Osteoblast (primary cell): ENCODE measurements around the gene FIP1L1. TPM values are rescaled to one million over a fixed set of nuclear protein-coding genes. Genes with fewer than 3 reads are reported as not detected.

Experiments
- DNase-seq: peaks from one replicate; pipeline ENCODE4 v3.0.0; 2011; ENCODE audit warnings: low spot score, mixed read lengths; ENCODE audit not compliant: insufficient read length; ENCODE audit errors: missing footprints
- H2AFZ ChIP-seq: 2 replicates; pipeline ENCODE4 v1.6.0; 2011; ENCODE audit warnings: mild to moderate bottlenecking, low read length
- H3K27ac ChIP-seq: 2 replicates; pipeline ENCODE4 v1.5.1; 2011; ENCODE audit warnings: mild to moderate bottlenecking, low read depth, low read length, moderate library complexity
- H3K27me3 ChIP-seq: 2 replicates; pipeline ENCODE4 v1.6.0; 2012; ENCODE audit warnings: mild to moderate bottlenecking, control low read depth, inconsistent platforms, low read length, moderate library complexity; ENCODE audit not compliant: insufficient read depth
- H3K36me3 ChIP-seq: 2 replicates; pipeline ENCODE4 v1.5.1; 2011; ENCODE audit warnings: mild to moderate bottlenecking, low read length, control low read depth, moderate library complexity; ENCODE audit not compliant: insufficient read depth
- H3K4me1 ChIP-seq: 2 replicates; pipeline ENCODE4 v1.5.1; 2011; ENCODE audit warnings: mild to moderate bottlenecking, low read length, control low read depth, moderate library complexity; ENCODE audit not compliant: insufficient read depth
- H3K4me2 ChIP-seq: 2 replicates; pipeline ENCODE4 v1.6.0; 2011; ENCODE audit warnings: mild to moderate bottlenecking, low read length; ENCODE audit not compliant: insufficient read depth
- H3K4me3 ChIP-seq: fragments of 200-600 bp; sonication (generic); 3 replicates; pipeline ENCODE4 v1.5.1; 2012; ENCODE audit warnings: mild to moderate bottlenecking, low read length, inconsistent platforms; ENCODE audit not compliant: insufficient read depth
- H3K79me2 ChIP-seq: 2 replicates; pipeline ENCODE4 v1.6.0; 2012; ENCODE audit warnings: mild to moderate bottlenecking, low read length, control low read depth, inconsistent platforms; ENCODE audit not compliant: insufficient read depth
- H3K9me3 ChIP-seq: 2 replicates; pipeline ENCODE4 v1.5.1; 2011; ENCODE audit warnings: low read depth, low read length, control low read depth
- H4K20me1 ChIP-seq: 2 replicates; pipeline ENCODE4 v1.6.0; 2012; ENCODE audit warnings: mild to moderate bottlenecking, low read length, control low read depth; ENCODE audit not compliant: insufficient read depth
- CTCF ChIP-seq: IDR thresholded peaks from 2 replicates; pipeline ENCODE4 v1.5.1; 2011; ENCODE audit warnings: mild to moderate bottlenecking, low read depth, low read length, moderate library complexity; ENCODE audit errors: extremely low read depth
- total RNA-seq: library from RNA; depleted of rRNA; stranded (reverse); fragments of >200 nt; gene quantifications from 2 replicates; pipeline ENCODE4 v1.2.3, GENCODE V29; 2012

Gene FIP1L1
- total RNA-seq, 1 donor = 78.2 TPM

GRCh38 chr4:53431052-53431451 lies 53.6 kb downstream of the FIP1L1 start:
- no peaks in the 10 kb centered on the region for H3K4me1 ChIP-seq
- DNase-seq = no peak
- H3K4me3 ChIP-seq = no peak overlapping the region
- no peak overlapping the region for H3K4me2 ChIP-seq
- H3K27ac ChIP-seq = no peak overlapping the region
- H3K9me3 ChIP-seq = no peaks in the 10 kb centered on the region
- H3K27me3 ChIP-seq = no peaks in the 10 kb centered on the region
- H4K20me1 ChIP-seq = no peaks in the 10 kb centered on the region
- H2AFZ ChIP-seq = no peak overlapping the region
- peaks cover 52% of the 10 kb centered on the region for H3K36me3 ChIP-seq
- H3K79me2 ChIP-seq = peaks cover 11% of the 10 kb centered on the region
- no peak for TF ChIP-seq CTCF

- no peak overlapping the region for H3K4me2 ChIP-seq
- H2AFZ ChIP-seq = no peak overlapping the region
- peaks cover 20% of the 10 kb centered on the region for H3K79me2 ChIP-seq
- no peak for TF ChIP-seq CTCF
- H3K4me1 ChIP-seq = no peaks in the 10 kb centered on the region
- peaks cover 46% of the 10 kb centered on the region for H3K36me3 ChIP-seq
- peaks cover 3% of the 10 kb centered on the region for H4K20me1 ChIP-seq
- H3K27me3 ChIP-seq = no peaks in the 10 kb centered on the region
- DNase-seq = no peak
- no peak overlapping the region for H3K27ac ChIP-seq
- H3K4me3 ChIP-seq = no peak overlapping the region
- H3K9me3 ChIP-seq = no peaks in the 10 kb centered on the region
These were observed 55.3 kb downstream of the FIP1L1 start for GRCh38 chr4:53432528-53433424.

- no peaks in the 10 kb centered on the region for H3K9me3 ChIP-seq
- no peak overlapping the region for H3K27ac ChIP-seq
- H2AFZ ChIP-seq = no peak overlapping the region
- no peak for DNase-seq
- TF ChIP-seq CTCF = no peak
- H3K27me3 ChIP-seq = no peaks in the 10 kb centered on the region
- peaks cover 3% of the 10 kb centered on the region for H4K20me1 ChIP-seq
- peaks cover 29% of the 10 kb centered on the region for H3K36me3 ChIP-seq
- H3K79me2 ChIP-seq = peaks cover 42% of the 10 kb centered on the region
- no peak overlapping the region for H3K4me3 ChIP-seq
- H3K4me2 ChIP-seq = no peak overlapping the region
- H3K4me1 ChIP-seq = no peaks in the 10 kb centered on the region
These were observed 58.8 kb downstream of the FIP1L1 start for GRCh38 chr4:53436251-53436650.

- Histone ChIP-seq H3K79me2 (peaks cover 44% of the 10 kb centered on the region), H2AFZ (no peak overlapping the region), H3K4me2 (no peak overlapping the region), H3K27me3 (no peaks in the 10 kb centered on the region), H3K27ac (no peak overlapping the region), H3K4me3 (no peak overlapping the region), H3K4me1 (no peaks in the 10 kb centered on the region), H3K9me3 (no peaks in the 10 kb centered on the region), H3K36me3 (peaks cover 54% of the 10 kb centered on the region), H4K20me1 (no peaks in the 10 kb centered on the region)
- TF ChIP-seq CTCF = no peak
- DNase-seq = no peak
These were observed 64.1 kb downstream of the FIP1L1 start for GRCh38 chr4:53441564-53441963.
